Endothelial cell of umbilical vein (primary cell): ENCODE measurements around the gene ALPL. TPM values are rescaled to one million over a fixed set of nuclear protein-coding genes. Genes with fewer than 3 reads are reported as not detected.

Source experiments
- BruUV-seq: library from RNA; stranded (reverse); fragments of 400-500 nt; replicated peaks from 2 replicates; lab custom pipeline; 2021; lab: Mats Ljungman, UMichigan
- CTCF ChIA-PET: fragments of 300-600, 350-600 bp; sonication (Branson Sonifier 250); formaldehyde crosslinking; loops from one replicate; lab custom pipeline; 2021; ENCODE audit warnings: antibody characterized with exemption, inconsistent platforms; lab: Charles Lee
- POLR2A ChIA-PET: fragments of 300-600, 350-600 bp; sonication (Branson Sonifier 250); formaldehyde crosslinking; loops from one replicate; lab custom pipeline; 2021; ENCODE audit warnings: antibody characterized with exemption, inconsistent platforms; lab: Charles Lee
- DNase-seq: peaks from one replicate; pipeline ENCODE4 v3.0.0-alpha.2; 2011; ENCODE audit warnings: low read depth, low spot score
- FAIRE-seq: peaks from 2 replicates; lab custom pipeline; 2011; peaks lifted over from hg19 to GRCh38; lab: Jason Lieb, UNC
- H2AFZ ChIP-seq: 2 replicates; pipeline ENCODE4 v1.6.0; 2012; ENCODE audit warnings: low read depth, low read length, control low read depth, inconsistent platforms
- H3K27ac ChIP-seq: 2 replicates; pipeline ENCODE4 v1.5.1; 2011; ENCODE audit warnings: low read depth, mild to moderate bottlenecking, control low read depth, low read length, moderate library complexity; ENCODE audit not compliant: insufficient read depth
- H3K27me3 ChIP-seq, 2 experiments: 2 replicates each; pipeline versions ENCODE4 v1.6.0 to v1.6.1; 2011; ENCODE audit warnings: low read length in 2 of 2, mixed read lengths in 1 of 2; ENCODE audit not compliant: control insufficient read depth in 2 of 2, insufficient read depth in 2 of 2
- H3K36me3 ChIP-seq, 2 experiments: 2 replicates in 1 of 2; 3 replicates in 1 of 2; pipeline ENCODE4 v1.5.1; 2011; ENCODE audit warnings: low read length in 2 of 2, mild to moderate bottlenecking in 1 of 2, moderate library complexity in 1 of 2; ENCODE audit not compliant: control insufficient read depth in 2 of 2, insufficient read depth in 2 of 2; ENCODE audit errors: extremely low read depth in 1 of 2
- H3K4me1 ChIP-seq: 3 replicates; pipeline ENCODE4 v1.5.1; 2011; ENCODE audit warnings: mild to moderate bottlenecking, low read length; ENCODE audit not compliant: control insufficient read depth, insufficient read depth; ENCODE audit errors: extremely low read depth
- H3K4me2 ChIP-seq: 2 replicates; pipeline ENCODE4 v1.6.1; 2011; ENCODE audit warnings: low read length, control low read depth, mixed read lengths; ENCODE audit not compliant: insufficient read depth
- H3K4me3 ChIP-seq, 3 experiments: fragments of 200-600 bp in 1 of 3; sonication (generic), shearing (Covaris generic) in 1 of 3; replicated peaks in 1 of 3; 2 replicates each; pipeline ENCODE4 v1.5.1; 2011 to 2016; ENCODE audit warnings: control low read depth in 3 of 3, low read length in 3 of 3, mild to moderate bottlenecking in 2 of 3, inconsistent platforms in 1 of 3, low read depth in 1 of 3, moderate library complexity in 1 of 3; ENCODE audit not compliant: insufficient read depth in 1 of 3
- H3K79me2 ChIP-seq: 2 replicates; pipeline ENCODE4 v1.6.0; 2012; ENCODE audit warnings: low read length, inconsistent platforms; ENCODE audit not compliant: control insufficient read depth, insufficient read depth
- H3K9ac ChIP-seq: replicated peaks from 2 replicates; pipeline ENCODE3; 2011; ENCODE audit warnings: low read length, control low read depth; ENCODE audit not compliant: insufficient read depth; ENCODE audit errors: extremely low read depth
- H3K9me1 ChIP-seq: replicated peaks from 3 replicates; pipeline ENCODE4 v1.6.0; 2011; ENCODE audit warnings: mild to moderate bottlenecking, low read length; ENCODE audit not compliant: control insufficient read depth, insufficient read depth; ENCODE audit errors: extremely low read depth
- H3K9me3 ChIP-seq: replicated peaks from 2 replicates; pipeline ENCODE4 v1.5.1; 2012; ENCODE audit warnings: low read length, inconsistent platforms; ENCODE audit not compliant: control insufficient read depth, insufficient read depth
- H4K20me1 ChIP-seq: replicated peaks from 2 replicates; pipeline ENCODE3; 2011; ENCODE audit warnings: mild to moderate bottlenecking, low read length; ENCODE audit not compliant: control insufficient read depth, insufficient read depth; ENCODE audit errors: extremely low read depth
- EZH2 ChIP-seq: IDR thresholded peaks from 2 replicates; pipeline ENCODE4 v1.6.1; 2012; ENCODE audit warnings: borderline replicate concordance, low read depth, mild to moderate bottlenecking, moderate library complexity, low read length, inconsistent platforms; ENCODE audit not compliant: severe bottlenecking
- FOS ChIP-seq: IDR thresholded peaks from 2 replicates; pipeline ENCODE4 v1.6.1; 2011; ENCODE audit warnings: mild to moderate bottlenecking, low read length, moderate library complexity, borderline replicate concordance; ENCODE audit not compliant: insufficient read depth
- GATA2 ChIP-seq: IDR thresholded peaks from 2 replicates; pipeline ENCODE4 v1.7.0; 2011; ENCODE audit warnings: low read depth, mild to moderate bottlenecking, moderate library complexity, mixed read lengths, low read length; ENCODE audit not compliant: insufficient read length, insufficient read depth
- JUN ChIP-seq: IDR thresholded peaks from 2 replicates; pipeline ENCODE4 v1.6.1; 2011; ENCODE audit warnings: borderline replicate concordance, low read depth; ENCODE audit not compliant: insufficient read length, insufficient read depth
- MYC ChIP-seq: IDR thresholded peaks from one replicate; pipeline ENCODE4 v1.6.1; 2011; ENCODE audit warnings: mild to moderate bottlenecking, low read depth, low read length
- POLR2A ChIP-seq: IDR thresholded peaks from 2 replicates; pipeline ENCODE4 v1.6.1; 2012; ENCODE audit warnings: low read depth, mild to moderate bottlenecking, control low read depth, low read length
- POLR2AphosphoS5 ChIP-seq: IDR thresholded peaks from 2 replicates; pipeline ENCODE4 v1.6.1; 2012; ENCODE audit warnings: low read depth, mild to moderate bottlenecking, control low read depth, low read length, moderate library complexity; ENCODE audit not compliant: insufficient read depth
- dilution Hi-C: fragments of 300-500 bp; cut with MboI; formaldehyde crosslinking; loops from one replicate; pipeline ENCODE4 v1.15.0; 2019; ENCODE audit warnings: low sequenced_read_pairs; ENCODE audit not compliant: extremely low pct_ligation_motif_present
- intact Hi-C: fragments of 100-400 bp; cut with micrococcal nuclease; formaldehyde crosslinking; loops from one replicate; pipeline ENCODE4 v1.10.0; 2022
- polyA plus RNA-seq, 4 experiments: library from polyadenylated mRNA; depleted of rRNA in 3 of 4; stranded (reverse) in 3 of 4; unstranded in 1 of 4; fragments of >200 nt; gene quantifications; 2 replicates each; pipeline versions ENCODE4 v1.2.1 to v1.2.3, GENCODE V29; 2011 to 2012; ENCODE audit warnings: missing spikeins in 1 of 4
- total RNA-seq: library from RNA; stranded (reverse); gene quantifications from 2 replicates; pipeline ENCODE4 v1.2.3, GENCODE V29; 2021
- TF ChIP-seq, protein P1 (sequence below): IDR thresholded peaks from 2 replicates; pipeline ENCODE4 v1.6.1; 2011; ENCODE audit not compliant: insufficient read depth, insufficient read length
- TF ChIP-seq, protein P2 (sequence below), 2 donors: IDR thresholded peaks; 1 replicate in 1 of 2; 2 replicates in 1 of 2; pipeline ENCODE4 v1.5.1; 2011; ENCODE audit warnings: low read length in 2 of 2, mild to moderate bottlenecking in 2 of 2, moderate library complexity in 2 of 2, control low read depth in 1 of 2, inconsistent platforms in 1 of 2, low read depth in 1 of 2; ENCODE audit not compliant: insufficient read depth in 1 of 2; ENCODE audit errors: extremely low read depth in 1 of 2

ALPL gene
- total and polyA plus RNA-seq, 2 donors (not counting 3 experiments of a cell fraction or from before 2014, with no cell fraction given): 0.38 to 0.92 TPM

GRCh38 chr1:21520899-21521716 is 11.9 kb downstream of the ALPL start:
- Histone ChIP-seq H3K9me1 (no peaks in the 10 kb centered on the region), H3K9me3 (no peaks in the 10 kb centered on the region), H2AFZ (no peak overlapping the region), H3K4me1 (no peaks in the 10 kb centered on the region), H3K9ac (no peak overlapping the region), H3K4me2 (no peak overlapping the region), H3K4me3 (no peak overlapping the region), H3K27me3 (peaks cover 2 to 3% of the 10 kb centered on the region in 2 experiments), H3K27ac (no peak overlapping the region), H3K36me3 (no peaks in the 10 kb centered on the region), H3K79me2 (no peaks in the 10 kb centered on the region), H4K20me1 (no peaks in the 10 kb centered on the region)
- no peak for TF ChIP-seq POLR2AphosphoS5
- TF ChIP-seq, protein P1, sequence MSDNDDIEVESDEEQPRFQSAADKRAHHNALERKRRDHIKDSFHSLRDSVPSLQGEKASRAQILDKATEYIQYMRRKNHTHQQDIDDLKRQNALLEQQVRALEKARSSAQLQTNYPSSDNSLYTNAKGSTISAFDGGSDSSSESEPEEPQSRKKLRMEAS: no peak
- TF ChIP-seq JUN: no peak
- TF ChIP-seq GATA2: no peak
- BruUV-seq: no TSS peak
- DNase-seq (no peak), FAIRE-seq (no peak)
- intact Hi-C loops (no loop called here), dilution Hi-C loops (no loop called here)
- ChIA-PET POLR2A (no interaction called here), CTCF (interaction anchor here (1.2 to 3.7 kb wide), 2 partner anchors 13 to 149 kb away, joined by 3 to 18 read pairs; partner anchors contain the start of gene ALPL)

DNA sequence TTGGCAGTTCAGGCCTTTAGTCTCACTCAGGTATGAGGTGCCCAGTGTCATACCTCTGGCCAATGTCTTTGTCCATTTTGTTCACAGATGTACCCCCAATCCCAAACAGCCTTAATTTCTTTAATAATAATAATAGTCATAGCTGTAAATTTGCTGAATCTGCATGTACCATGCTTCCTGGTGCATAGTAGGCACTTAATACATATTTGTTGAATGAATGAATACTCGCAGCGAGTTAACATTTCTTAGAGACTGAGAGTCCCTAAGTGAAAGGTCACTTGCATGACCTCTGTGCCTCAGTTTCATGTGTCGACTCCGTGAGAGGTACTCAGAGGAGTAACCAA is 12.5 kb downstream of the ALPL start:
- no TSS peak for BruUV-seq
- Histone ChIP-seq H3K9ac (no peak overlapping the region), H3K4me1 (no peaks in the 10 kb centered on the region), H3K9me3 (no peaks in the 10 kb centered on the region), H3K4me3 (no peak overlapping the region), H3K27ac (no peak overlapping the region), H3K36me3 (no peaks in the 10 kb centered on the region), H3K4me2 (no peak overlapping the region), H3K79me2 (no peaks in the 10 kb centered on the region), H3K27me3 (no peaks in the 10 kb centered on the region), H3K9me1 (no peaks in the 10 kb centered on the region), H4K20me1 (no peaks in the 10 kb centered on the region), H2AFZ (no peak overlapping the region)
- DNase-seq (no peak), FAIRE-seq (no peak)
- ChIA-PET CTCF (interaction anchor here (0.7 to 3.7 kb wide), 4 partner anchors 8 to 309 kb away, joined by 3 to 18 read pairs (median 3); partner anchors contain the start of gene ALPL), POLR2A (no interaction called here)
- TF ChIP-seq JUN: no peak
- TF ChIP-seq, protein P2, sequence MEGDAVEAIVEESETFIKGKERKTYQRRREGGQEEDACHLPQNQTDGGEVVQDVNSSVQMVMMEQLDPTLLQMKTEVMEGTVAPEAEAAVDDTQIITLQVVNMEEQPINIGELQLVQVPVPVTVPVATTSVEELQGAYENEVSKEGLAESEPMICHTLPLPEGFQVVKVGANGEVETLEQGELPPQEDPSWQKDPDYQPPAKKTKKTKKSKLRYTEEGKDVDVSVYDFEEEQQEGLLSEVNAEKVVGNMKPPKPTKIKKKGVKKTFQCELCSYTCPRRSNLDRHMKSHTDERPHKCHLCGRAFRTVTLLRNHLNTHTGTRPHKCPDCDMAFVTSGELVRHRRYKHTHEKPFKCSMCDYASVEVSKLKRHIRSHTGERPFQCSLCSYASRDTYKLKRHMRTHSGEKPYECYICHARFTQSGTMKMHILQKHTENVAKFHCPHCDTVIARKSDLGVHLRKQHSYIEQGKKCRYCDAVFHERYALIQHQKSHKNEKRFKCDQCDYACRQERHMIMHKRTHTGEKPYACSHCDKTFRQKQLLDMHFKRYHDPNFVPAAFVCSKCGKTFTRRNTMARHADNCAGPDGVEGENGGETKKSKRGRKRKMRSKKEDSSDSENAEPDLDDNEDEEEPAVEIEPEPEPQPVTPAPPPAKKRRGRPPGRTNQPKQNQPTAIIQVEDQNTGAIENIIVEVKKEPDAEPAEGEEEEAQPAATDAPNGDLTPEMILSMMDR (IDR thresholded peaks at IDR 0.05; ENCODE audit: extremely low read depth in 1 of 2, insufficient read depth in 1 of 2, low read depth in 1 of 2, low read length in 2 of 2): no peak
- TF ChIP-seq MYC: no peak
- no peak for TF ChIP-seq EZH2
- TF ChIP-seq POLR2A: no peak
- TF ChIP-seq GATA2: no peak
- TF ChIP-seq, protein P1: no peak
- TF ChIP-seq POLR2AphosphoS5: no peak
- no peak for TF ChIP-seq FOS
- intact Hi-C loops (no loop called here), dilution Hi-C loops (no loop called here)
